HCT116 (cell line): Measurements from ENCODE around the gene C22orf39. TPM values are rescaled to one million over a fixed set of nuclear protein-coding genes. Genes with fewer than 3 reads are reported as not detected.

ENCODE experiments used
- ATAC-seq: fragments of 200-7000 bp; cut with Tn5 transposase; 2 replicates; pipeline ENCODE4 v1.9.1; 2020; ENCODE audit warnings: mild to moderate bottlenecking, moderate library complexity
- BruUV-seq: library from RNA; stranded (reverse); fragments of 400-500 nt; replicated peaks from 2 replicates; lab custom pipeline; 2021; lab: Mats Ljungman, UMichigan
- CTCF ChIA-PET: fragments of 300-600 bp; sonication (Branson Sonifier 250); formaldehyde crosslinking; loops from one replicate; lab custom pipeline; 2021; ENCODE audit warnings: antibody characterized with exemption; lab: Charles Lee
- POLR2A ChIA-PET: fragments of 300-600, 350-600 bp; sonication (Branson Sonifier 250); formaldehyde crosslinking; loops from one replicate; lab custom pipeline; 2021; ENCODE audit warnings: antibody characterized with exemption; lab: Charles Lee
- RAD21 ChIA-PET, 2 experiments: fragments of 300-600 bp; sonication (Branson Sonifier 250); formaldehyde crosslinking; loops; one replicate each; lab custom pipeline; 2023; ENCODE audit warnings: low total read pairs in 2 of 2; ENCODE audit not compliant: uncharacterized antibody in 2 of 2, unreplicated experiment in 2 of 2, low non-redundant PET in 1 of 2; lab: Charles Lee
- DNase-seq: peaks from one replicate; pipeline ENCODE4 v3.0.0-alpha.2; 2010; ENCODE audit warnings: low read depth, low spot score
- H2AFZ ChIP-seq: fragments of 200-600 bp; shearing (Covaris generic), sonication (generic); 2 replicates; pipeline ENCODE4 v1.6.1; 2017; ENCODE audit warnings: low read depth, mixed run types, mixed read lengths, antibody characterized with exemption, low read length; ENCODE audit not compliant: poor library complexity, severe bottlenecking
- H3K27ac ChIP-seq: 2 replicates; pipeline ENCODE4 v1.5.1; 2012; ENCODE audit warnings: low read depth, low read length
- H3K27me3 ChIP-seq: fragments of 200-600 bp; sonication (generic); 2 replicates; pipeline ENCODE4 v1.6.1; 2016; ENCODE audit warnings: mixed run types, low read length, mixed read lengths; ENCODE audit not compliant: insufficient read depth
- H3K36me3 ChIP-seq, 2 experiments: fragments of 200-500 bp in 1 of 2; fragments of 200-600 bp in 1 of 2; sonication (Bioruptor generic) in 1 of 2; sonication (generic) in 1 of 2; 2 replicates each; pipeline versions ENCODE4 v1.5.1 to v1.6.1; 2014 to 2016; ENCODE audit warnings: low read length in 2 of 2, inconsistent platforms in 1 of 2, mixed read lengths in 1 of 2, mixed run types in 1 of 2; ENCODE audit not compliant: insufficient read depth in 2 of 2, control insufficient read depth in 1 of 2
- H3K4me1 ChIP-seq, 2 experiments: fragments of 200-600 bp in 1 of 2; sonication (generic) in 1 of 2; 2 replicates each; pipeline versions ENCODE4 v1.5.1 to v1.6.1; 2012 to 2017; ENCODE audit warnings: low read length in 2 of 2, inconsistent platforms in 1 of 2, mild to moderate bottlenecking in 1 of 2, mixed read lengths in 1 of 2, mixed run types in 1 of 2, moderate library complexity in 1 of 2; ENCODE audit not compliant: insufficient read depth in 2 of 2, control insufficient read depth in 1 of 2
- H3K4me2 ChIP-seq: fragments of 200-600 bp; sonication (generic); 2 replicates; pipeline ENCODE4 v1.6.1; 2017; ENCODE audit warnings: mixed run types, low read length, mixed read lengths
- H3K4me3 ChIP-seq, 2 experiments: fragments of 200-600 bp in 1 of 2; sonication (generic) in 1 of 2; replicated peaks in 1 of 2; 2 replicates each; pipeline ENCODE4 v1.5.1; 2011 to 2016; ENCODE audit warnings: low read length in 2 of 2, control low read depth in 1 of 2, low read depth in 1 of 2, mild to moderate bottlenecking in 1 of 2, mixed read lengths in 1 of 2, mixed run types in 1 of 2
- H3K79me2 ChIP-seq: fragments of 200-600 bp; sonication (generic); 2 replicates; pipeline ENCODE4 v1.6.1; 2017; ENCODE audit warnings: mild to moderate bottlenecking, mixed run types, low read length, moderate library complexity, mixed read lengths; ENCODE audit not compliant: insufficient read depth
- H3K9ac ChIP-seq: fragments of 200-600 bp; sonication (generic); 2 replicates; pipeline ENCODE4 v1.6.1; 2016; ENCODE audit warnings: low read length, mixed read lengths
- H3K9me2 ChIP-seq: fragments of 200-600 bp; sonication (generic), shearing (Covaris generic); 2 replicates; pipeline ENCODE4 v1.6.1; 2017; ENCODE audit warnings: mixed run types, mild to moderate bottlenecking, moderate library complexity; ENCODE audit not compliant: insufficient read depth
- H3K9me3 ChIP-seq, 2 experiments: fragments of 200-500 bp in 1 of 2; fragments of 200-600 bp in 1 of 2; sonication (Bioruptor generic) in 1 of 2; sonication (generic) in 1 of 2; 2 replicates each; pipeline ENCODE4 v1.6.1; 2014 to 2017; ENCODE audit warnings: low read length in 2 of 2, mixed read lengths in 2 of 2, inconsistent platforms in 1 of 2, low read depth in 1 of 2, mild to moderate bottlenecking in 1 of 2, mixed run types in 1 of 2, moderate library complexity in 1 of 2; ENCODE audit not compliant: control insufficient read depth in 1 of 2, insufficient read depth in 1 of 2
- H4K20me1 ChIP-seq: fragments of 200-600 bp; sonication (generic), shearing (Covaris generic); 2 replicates; pipeline ENCODE4 v1.6.1; 2017; ENCODE audit warnings: mixed run types, mild to moderate bottlenecking, moderate library complexity; ENCODE audit not compliant: insufficient read depth
- CBX3 ChIP-seq: IDR thresholded peaks from 2 replicates; pipeline ENCODE4 v1.6.1; 2012; ENCODE audit warnings: low read depth
- CEBPB ChIP-seq: IDR thresholded peaks from 2 replicates; pipeline ENCODE4 v1.6.1; 2012; ENCODE audit warnings: low read depth
- ELF1 ChIP-seq: IDR thresholded peaks from 2 replicates; pipeline ENCODE4 v1.6.1; 2012; ENCODE audit warnings: low read depth, borderline replicate concordance
- POLR2A ChIP-seq: IDR thresholded peaks from 2 replicates; pipeline ENCODE4 v1.7.0; 2011; ENCODE audit warnings: borderline replicate concordance; ENCODE audit not compliant: insufficient read depth, insufficient read length; ENCODE audit errors: extremely low read depth
- POLR2AphosphoS5 ChIP-seq: IDR thresholded peaks from 2 replicates; pipeline ENCODE4 v1.6.1; 2011; ENCODE audit warnings: mild to moderate bottlenecking, low read depth, low read length, moderate library complexity
- REST ChIP-seq: IDR thresholded peaks from 2 replicates; pipeline ENCODE4 v1.6.1; 2012; ENCODE audit warnings: low read depth
- SP1 ChIP-seq: IDR thresholded peaks from 2 replicates; pipeline ENCODE4 v1.6.1; 2012; ENCODE audit warnings: low read depth
- SRF ChIP-seq: IDR thresholded peaks from 2 replicates; pipeline ENCODE4 v1.6.1; 2012; ENCODE audit warnings: low read depth
- TCF7L2 ChIP-seq: IDR thresholded peaks from 2 replicates; pipeline ENCODE4 v1.7.0; 2011; ENCODE audit warnings: borderline replicate concordance, inconsistent platforms; ENCODE audit not compliant: insufficient read depth, insufficient read length; ENCODE audit errors: extremely low read depth
- ZFX ChIP-seq: fragments of 450-650 bp; IDR thresholded peaks from 2 replicates; pipeline ENCODE4 v1.6.1; 2017
- ZNF274 ChIP-seq: fragments of 200-500 bp; sonication (Bioruptor generic); IDR thresholded peaks from 2 replicates; pipeline ENCODE4 v1.6.1; 2014; ENCODE audit warnings: mild to moderate bottlenecking, low read depth, low read length, inconsistent platforms
- intact Hi-C: fragments of 100-400 bp; cut with micrococcal nuclease; formaldehyde crosslinking; loops from 2 replicates; pipeline ENCODE4 v1.10.0; 2022
- total RNA-seq: library from RNA; stranded (reverse); gene quantifications from one replicate; pipeline ENCODE4 v1.2.1, GENCODE V29; 2021; ENCODE audit not compliant: unreplicated experiment
- TF ChIP-seq, protein P1 (sequence below): IDR thresholded peaks from 2 replicates; pipeline ENCODE4 v1.6.1; 2011; ENCODE audit warnings: mild to moderate bottlenecking, low read length, moderate library complexity; ENCODE audit not compliant: insufficient replicate concordance; ENCODE audit errors: extremely low read depth
- TF ChIP-seq, protein P2 (sequence below): IDR thresholded peaks from 2 replicates; pipeline ENCODE4 v1.6.1; 2012

The C22orf39 gene
- total RNA-seq, 1 experiment from 2014 or later, result 17.7 TPM

GRCh38 chr22:19434401-19434800, 13.1 kb downstream of the C22orf39 start:
- peaks cover 16 to 17% of the 10 kb centered on the region in 2 experiments for H3K4me1 ChIP-seq
- no peak overlapping the region for H3K4me3 ChIP-seq
- H4K20me1 ChIP-seq, result no peaks in the 10 kb centered on the region
- no peaks in the 10 kb centered on the region for H3K27me3 ChIP-seq
- H3K9me2 ChIP-seq, result no peaks in the 10 kb centered on the region
- H3K4me2 ChIP-seq, result no peak overlapping the region
- POLR2A ChIA-PET, result interaction anchor here (1.5 to 1.6 kb wide), 2 partner anchors 9 to 11 kb away, joined by 4 to 5 read pairs; no protein-coding TSS in a partner anchor
- no peak for TF ChIP-seq CBX3
- TF ChIP-seq SP1, result no peak
- TF ChIP-seq, protein P1, sequence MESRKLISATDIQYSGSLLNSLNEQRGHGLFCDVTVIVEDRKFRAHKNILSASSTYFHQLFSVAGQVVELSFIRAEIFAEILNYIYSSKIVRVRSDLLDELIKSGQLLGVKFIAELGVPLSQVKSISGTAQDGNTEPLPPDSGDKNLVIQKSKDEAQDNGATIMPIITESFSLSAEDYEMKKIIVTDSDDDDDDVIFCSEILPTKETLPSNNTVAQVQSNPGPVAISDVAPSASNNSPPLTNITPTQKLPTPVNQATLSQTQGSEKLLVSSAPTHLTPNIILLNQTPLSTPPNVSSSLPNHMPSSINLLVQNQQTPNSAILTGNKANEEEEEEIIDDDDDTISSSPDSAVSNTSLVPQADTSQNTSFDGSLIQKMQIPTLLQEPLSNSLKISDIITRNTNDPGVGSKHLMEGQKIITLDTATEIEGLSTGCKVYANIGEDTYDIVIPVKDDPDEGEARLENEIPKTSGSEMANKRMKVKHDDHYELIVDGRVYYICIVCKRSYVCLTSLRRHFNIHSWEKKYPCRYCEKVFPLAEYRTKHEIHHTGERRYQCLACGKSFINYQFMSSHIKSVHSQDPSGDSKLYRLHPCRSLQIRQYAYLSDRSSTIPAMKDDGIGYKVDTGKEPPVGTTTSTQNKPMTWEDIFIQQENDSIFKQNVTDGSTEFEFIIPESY, result no peak
- no peak for TF ChIP-seq POLR2A
- no peak for TF ChIP-seq POLR2AphosphoS5
- TF ChIP-seq CEBPB, result no peak
- no peak for TF ChIP-seq ZFX
- TF ChIP-seq ZNF274, result no peak
- no peak for TF ChIP-seq SRF
- TF ChIP-seq REST, result no peak
- TF ChIP-seq, protein P2, sequence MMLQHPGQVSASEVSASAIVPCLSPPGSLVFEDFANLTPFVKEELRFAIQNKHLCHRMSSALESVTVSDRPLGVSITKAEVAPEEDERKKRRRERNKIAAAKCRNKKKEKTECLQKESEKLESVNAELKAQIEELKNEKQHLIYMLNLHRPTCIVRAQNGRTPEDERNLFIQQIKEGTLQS, result no peak
- no peak for TF ChIP-seq TCF7L2
- no peak for TF ChIP-seq ELF1
- no peak overlapping the region for H3K27ac ChIP-seq
- H3K9me3 ChIP-seq, result no peaks in the 10 kb centered on the region
- CTCF ChIA-PET, result no interaction called here
- H2AFZ ChIP-seq, result no peak overlapping the region
- intact Hi-C loops, result no loop called here
- BruUV-seq, result no TSS peak
- H3K9ac ChIP-seq, result no peak overlapping the region
- RAD21 ChIA-PET, result no interaction called here
- ATAC-seq (no peak), DNase-seq (no peak)
- peaks cover 6 to 12% of the 10 kb centered on the region in 2 experiments; a peak in 2 of 4 replicates for H3K36me3 ChIP-seq
- peaks cover 41% of the 10 kb centered on the region for H3K79me2 ChIP-seq
